GM19452 (cell line): ENCODE results near the gene ZNF488.
"Not testable (repeated sequence)": the region's sequence is repeated elsewhere in the genome, so short reads cannot be mapped to it uniquely, and the experiment has no call there.

Experiments
- ATAC-seq: cut with Tn5 transposase; IDR thresholded peaks from one replicate; pipeline ENCODE4 v1.9.1; 2021; ENCODE audit not compliant: unreplicated experiment

The ZNF488 gene

GRCh38 chr10:47409866-47410256, 25.8 kb upstream of the ZNF488 start:
- ATAC-seq, result no peak

GRCh38 chr10:47409171-47409865, 25.2 kb upstream of the ZNF488 start:
- no peak for ATAC-seq

- ATAC-seq, result no peak
Observed at GRCh38 chr10:47408606-47409005, 24.5 kb upstream of the ZNF488 start.

- no peak for ATAC-seq
Observed at GRCh38 chr10:47406870-47407691, 23.0 kb upstream of the ZNF488 start.

- ATAC-seq, result no peak
Observed at GRCh38 chr10:47406548-47406869, 22.4 kb upstream of the ZNF488 start.

DNA sequence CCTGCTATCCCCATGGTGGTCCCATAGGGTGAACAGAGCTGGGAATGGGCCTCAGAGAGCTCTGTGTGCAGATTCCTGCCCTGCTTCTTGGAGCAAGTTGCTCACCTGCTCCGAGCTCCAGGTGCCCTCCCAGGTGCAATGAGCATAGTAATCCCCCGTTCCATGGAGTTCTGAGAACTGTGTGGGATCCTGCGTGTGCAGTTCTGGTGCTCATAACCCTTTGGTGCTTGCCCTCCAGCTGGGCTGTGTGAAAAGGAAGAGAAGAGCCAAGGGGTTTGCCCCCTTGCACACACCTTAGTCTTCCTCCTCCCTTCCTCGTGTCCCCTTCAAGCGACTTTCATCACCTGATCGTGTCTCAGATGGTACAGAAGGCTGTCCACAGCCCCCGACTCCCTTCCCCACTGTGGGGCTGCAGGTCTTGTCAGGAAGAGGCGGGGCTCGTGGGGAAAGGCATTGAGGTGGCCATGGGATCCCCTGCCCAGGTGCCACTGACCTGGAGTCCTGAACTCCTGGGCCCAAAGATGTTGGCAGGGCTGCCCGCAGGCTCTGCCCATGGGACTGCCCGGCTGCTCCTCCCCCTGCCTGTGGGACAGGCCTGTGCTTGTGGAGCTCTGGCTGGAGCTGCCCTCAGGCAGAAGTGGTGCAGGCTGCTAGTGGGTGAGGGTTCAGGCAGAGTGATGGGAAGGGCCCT, 21.9 kb upstream of the ZNF488 start:
- ATAC-seq, result no peak

DNA sequence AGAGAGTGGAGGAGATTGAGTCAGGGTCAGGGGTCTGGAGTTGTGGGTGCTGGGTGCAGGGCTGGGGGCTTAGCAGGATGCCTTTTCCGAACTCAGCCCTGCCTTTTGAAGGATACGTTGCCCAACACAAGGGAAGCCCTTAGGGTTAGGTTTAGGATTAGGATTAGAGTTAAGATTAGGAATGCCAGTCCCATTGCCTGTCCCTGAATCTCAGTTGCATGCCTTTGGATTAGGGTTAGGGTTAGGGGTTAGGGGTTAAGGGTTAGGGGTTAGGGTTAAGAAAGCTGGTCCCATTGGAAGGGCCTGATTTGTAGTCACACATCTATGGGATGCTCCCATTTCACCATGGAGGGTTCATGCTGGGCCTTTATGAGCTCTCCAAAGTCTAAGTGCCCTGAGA, 20.8 kb upstream of the ZNF488 start:
- no peak for ATAC-seq

DNA sequence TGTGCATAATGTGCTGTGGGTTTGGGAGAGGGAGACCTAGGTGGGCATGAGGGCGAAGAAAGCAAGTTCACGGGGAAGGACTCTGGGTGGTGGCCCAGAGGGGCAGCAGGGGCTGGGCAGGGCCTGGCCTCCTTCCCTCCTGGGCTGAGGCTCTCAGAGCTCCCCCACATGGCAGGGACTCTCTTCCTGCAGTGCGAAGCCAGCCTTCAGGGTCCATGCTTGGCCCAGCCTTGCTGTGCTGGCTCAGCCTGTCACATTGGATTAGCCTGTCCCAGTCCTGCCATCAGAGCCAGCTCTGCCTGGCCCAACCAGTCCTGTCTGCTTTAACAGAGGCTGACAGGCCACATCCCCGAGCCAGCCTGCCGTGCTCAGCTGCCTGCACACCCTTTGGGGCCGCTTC, 20.4 kb upstream of the ZNF488 start:
- ATAC-seq, result no peak

- ATAC-seq, result no peak
Observed at GRCh38 chr10:47403446-47404318, 19.6 kb upstream of the ZNF488 start.

GRCh38 chr10:47402641-47403301, 18.7 kb upstream of the ZNF488 start:
- ATAC-seq, result no peak

DNA sequence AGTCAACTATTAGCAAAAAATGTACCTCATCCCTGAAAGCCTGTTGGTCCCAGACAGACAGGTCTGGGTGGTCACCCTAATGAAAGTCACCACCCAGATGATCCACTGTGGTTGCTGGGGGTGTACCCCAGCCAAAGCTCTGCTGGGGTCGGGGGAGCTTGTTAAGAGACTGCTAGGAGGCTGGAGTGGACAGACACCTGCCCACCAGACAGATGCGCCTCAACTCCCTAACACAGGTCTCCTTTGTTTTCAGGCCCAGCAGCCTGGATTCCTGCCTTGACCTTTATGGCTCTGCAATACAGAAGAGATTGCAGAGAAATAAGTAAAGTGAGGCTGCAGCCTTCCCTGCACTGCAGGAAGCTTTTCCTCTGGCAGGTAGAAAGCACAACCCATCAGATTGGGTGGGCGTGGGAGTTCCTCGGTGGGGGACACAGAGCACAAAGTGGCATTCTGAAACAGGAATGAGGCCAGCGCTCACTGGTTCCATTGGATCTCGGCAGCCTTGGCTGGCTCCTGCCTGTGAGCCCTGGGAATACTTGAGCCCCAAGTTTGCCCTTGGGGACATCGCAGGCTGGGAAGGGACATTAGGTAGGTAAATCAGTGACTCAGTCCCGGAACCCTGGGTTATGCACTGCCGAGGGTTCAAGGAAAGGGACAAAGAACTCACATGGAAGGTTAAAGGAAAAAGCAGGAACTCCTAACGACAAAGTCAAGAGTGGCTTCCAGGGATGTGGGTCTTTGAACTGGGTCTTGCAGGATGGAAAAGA, 18.0 kb upstream of the ZNF488 start:
- no peak for ATAC-seq

- no peak for ATAC-seq
Observed at GRCh38 chr10:47401210-47401609, 17.1 kb upstream of the ZNF488 start.

- no peak for ATAC-seq
Observed at GRCh38 chr10:47400786-47401185, 16.7 kb upstream of the ZNF488 start.

- no peak for ATAC-seq
Observed at GRCh38 chr10:47400251-47400650, 16.2 kb upstream of the ZNF488 start.

DNA sequence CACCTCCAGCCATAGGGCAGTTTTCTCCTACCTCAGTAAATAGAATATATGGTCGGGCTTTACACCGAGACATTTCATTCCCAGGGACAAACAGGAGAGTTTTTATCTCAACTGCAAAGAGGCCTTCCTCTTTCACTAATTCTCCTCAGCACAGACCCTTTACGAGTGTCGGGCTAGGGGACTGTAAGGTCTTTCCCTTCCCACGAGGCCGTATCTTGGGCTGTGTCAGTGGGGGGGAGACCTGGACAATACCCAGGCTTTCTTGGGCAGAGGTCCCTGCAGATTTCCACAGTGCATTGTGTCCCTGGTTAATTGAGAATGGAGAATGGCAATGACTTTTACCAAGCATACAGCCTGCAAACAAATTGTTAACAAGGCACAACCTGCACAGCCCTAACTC, 13.2 kb upstream of the ZNF488 start:
- ATAC-seq, result no peak

DNA sequence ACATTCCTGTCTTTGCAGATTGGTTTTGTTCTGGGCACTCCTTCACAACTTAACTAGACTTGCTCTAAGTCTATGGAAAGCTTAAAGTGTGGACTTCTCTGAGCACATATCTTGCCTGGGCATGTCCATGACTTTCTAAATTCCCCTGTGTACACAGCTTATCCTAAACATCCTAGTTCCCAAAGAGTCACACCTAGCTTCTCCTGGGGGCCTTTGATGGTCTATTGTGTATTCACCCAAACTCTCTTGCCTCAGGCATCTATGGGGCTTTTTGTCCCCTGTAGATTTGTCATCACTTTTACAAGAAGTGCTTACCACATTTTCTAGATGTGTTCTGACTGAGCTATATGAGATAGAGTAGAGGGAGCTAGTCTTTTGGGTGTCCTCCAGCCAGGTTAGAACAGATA, 12.2 kb upstream of the ZNF488 start:
- no peak for ATAC-seq

- ATAC-seq, result no peak
Observed at GRCh38 chr10:47389619-47390018, 5.5 kb upstream of the ZNF488 start.

- no peak for ATAC-seq
Observed at GRCh38 chr10:47388879-47389278, 4.8 kb upstream of the ZNF488 start.

DNA sequence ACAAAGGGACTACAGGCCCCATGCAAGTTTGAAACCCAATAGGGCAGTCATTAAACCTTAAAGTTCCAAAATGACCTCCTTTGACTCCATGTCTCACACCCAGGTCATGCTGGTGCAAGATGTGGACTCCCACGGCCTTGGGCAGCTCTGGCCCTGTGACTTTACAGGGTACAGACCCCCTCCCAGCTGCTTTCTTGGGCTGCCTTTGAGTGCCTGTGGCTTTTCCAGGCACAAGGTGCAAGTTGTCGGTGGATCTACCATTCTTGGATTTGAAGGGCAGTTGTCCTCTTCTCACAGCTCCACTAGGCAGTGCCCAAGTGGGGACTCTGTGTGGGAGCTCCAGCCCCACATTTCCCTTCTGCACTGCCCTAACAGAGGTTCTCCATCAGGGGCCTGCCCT, 2.0 kb upstream of the ZNF488 start:
- ATAC-seq, result not testable (repeated sequence)
